ENCODE measurements around the gene KCNMA1.

DNA sequence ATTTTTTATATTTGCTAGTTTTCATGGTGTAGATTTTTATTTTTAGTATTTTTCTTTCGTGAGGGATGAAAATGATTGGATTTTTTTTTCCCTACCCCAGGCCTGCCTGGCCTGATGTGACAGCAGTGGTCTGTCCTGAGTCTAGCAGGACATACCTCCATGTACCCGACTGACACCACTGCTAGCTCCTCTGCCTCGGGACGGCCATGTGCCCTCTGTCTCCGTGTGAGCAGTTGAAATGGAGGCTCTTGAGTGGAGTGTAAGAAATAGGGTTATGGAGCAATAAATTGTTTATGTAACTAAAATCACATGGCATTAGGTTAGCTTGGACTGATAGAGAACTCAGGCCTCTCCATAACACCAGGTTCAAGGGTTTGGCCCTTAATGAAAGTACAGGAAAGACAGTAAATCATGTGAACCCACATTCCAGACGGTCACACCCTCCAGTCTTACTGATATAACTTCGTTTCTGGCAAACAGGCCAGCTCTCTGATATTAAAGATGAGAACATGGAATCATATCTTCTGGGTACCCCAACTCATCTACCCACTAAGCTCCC lies 734.1 kb downstream of the KCNMA1 start:
- no peak for TF ChIP-seq YY1 (IDR thresholded peaks at IDR 0.05; ENCODE audit: low read depth, low read length)
- no peak for TF ChIP-seq ETV6 (conservative IDR thresholded peaks at IDR 0.05 in 1 of 2, IDR thresholded peaks at IDR 0.05 in 1 of 2; ENCODE audit: borderline replicate concordance in 1 of 2, low read depth in 1 of 2)
